Activated CD8-positive, alpha-beta T cell treated with anti-CD3 and anti-CD28 coated beads, Interleukin-2, amount 10 ng/mL, durations not matched to agents 7 days and 5 days (primary cell): ENCODE data around the gene SMIM43. TPM values are rescaled to one million over a fixed set of nuclear protein-coding genes. Genes with fewer than 3 reads are reported as not detected.

Source experiments
- ATAC-seq: fragments of 150-1000 bp; cut with Tn5 transposase; one replicate; pipeline ENCODE4 v1.10.0; 2021; ENCODE audit warnings: moderate library complexity
- CTCF ChIA-PET: fragments of 350-600 bp; sonication (Branson Sonifier 250); formaldehyde crosslinking; loops from one replicate; lab custom pipeline; 2021; ENCODE audit warnings: antibody characterized with exemption; lab: Charles Lee
- POLR2A ChIA-PET: fragments of 350-600 bp; sonication (Branson Sonifier 250); formaldehyde crosslinking; loops from one replicate; lab custom pipeline; 2021; ENCODE audit warnings: antibody characterized with exemption; lab: Charles Lee
- DNase-seq: peaks from one replicate; pipeline ENCODE4 v3.0.0-alpha.2; 2020
- H3K27ac Mint-ChIP-seq: one replicate; pipeline ENCODE4 v1.8.0; 2021; ENCODE audit warnings: mild to moderate bottlenecking, mixed read lengths
- H3K27me3 Mint-ChIP-seq: one replicate; pipeline ENCODE4 v1.8.0; 2021; ENCODE audit warnings: low read depth, mixed read lengths
- H3K36me3 Mint-ChIP-seq: one replicate; pipeline ENCODE4 v1.8.0; 2021; ENCODE audit warnings: low read depth, mixed read lengths
- H3K4me1 Mint-ChIP-seq: one replicate; pipeline ENCODE4 v1.8.0; 2021; ENCODE audit warnings: low read depth, mixed read lengths
- H3K4me3 Mint-ChIP-seq: one replicate; pipeline ENCODE4 v1.8.0; 2021; ENCODE audit warnings: mild to moderate bottlenecking, mixed read lengths
- H3K9me3 Mint-ChIP-seq: one replicate; pipeline ENCODE4 v1.8.0; 2022; ENCODE audit warnings: mixed read lengths; ENCODE audit not compliant: insufficient read depth
- total RNA-seq, 2 experiments: library from RNA; stranded (reverse); gene quantifications; one replicate each; pipeline ENCODE4 v1.2.3, GENCODE V29; 2021

SMIM43 gene
- total RNA-seq, result not detected

- peaks cover 66% of the 10 kb centered on the region for H3K27me3 Mint-ChIP-seq
- POLR2A ChIA-PET, result no interaction called here
- no peak for DNase-seq
- no peaks in the 10 kb centered on the region for H3K9me3 Mint-ChIP-seq
- H3K36me3 Mint-ChIP-seq, result no peaks in the 10 kb centered on the region
- peak within 1 kb of the TSS; percentile 38 for H3K4me3 Mint-ChIP-seq
- H3K27ac Mint-ChIP-seq, result no peak within 1 kb of the TSS
- CTCF ChIA-PET, result no interaction called here
- peak; percentile 57 for ATAC-seq
- peaks cover 7% of the 10 kb centered on the region for H3K4me1 Mint-ChIP-seq
These were observed at the start of gene SMIM43 for GRCh38 chr4:121764702-121765367. TSS of gene SMIM43 (minus strand) at chr4:121765164. CDS start at chr4:121765105, 59 bp downstream.

GRCh38 chr4:121814756-121815155 is 49.8 kb upstream of the SMIM43 start:
- POLR2A ChIA-PET, result interaction anchor here (0.7 to 2.0 kb wide), 3 partner anchors 8 to 14 kb away, joined by 3 to 8 read pairs (median 6); partner anchors contain the start of genes CCNA2 and EXOSC9

GRCh38 chr4:121811122-121811521 is 46.2 kb upstream of the SMIM43 start:
- ATAC-seq (peak; percentile 76), DNase-seq (no peak)
- ChIA-PET CTCF (interaction anchor here (1.6 kb wide), 1 partner anchor 9 kb away, joined by 5 read pairs; no protein-coding TSS in a partner anchor), POLR2A (interaction anchor here (0.8 to 2.3 kb wide), 3 partner anchors 10 to 13 kb away, joined by 3 to 8 read pairs (median 5); partner anchors contain the start of gene EXOSC9)
- H3K9me3 Mint-ChIP-seq, result no peaks in the 10 kb centered on the region
- H3K4me1 Mint-ChIP-seq, result peaks cover 29% of the 10 kb centered on the region
- H3K36me3 Mint-ChIP-seq, result peaks cover 53% of the 10 kb centered on the region
- H3K27ac Mint-ChIP-seq, result peak overlapping the region; percentile 71
- H3K27me3 Mint-ChIP-seq, result no peaks in the 10 kb centered on the region
- H3K4me3 Mint-ChIP-seq, result no peak overlapping the region

More at GRCh38 chr4:121814756-121815155, 49.8 kb upstream of the SMIM43 start:
- Mint-ChIP-seq H3K27ac (no peak overlapping the region), H3K9me3 (no peaks in the 10 kb centered on the region), H3K27me3 (no peaks in the 10 kb centered on the region), H3K4me3 (no peak overlapping the region), H3K4me1 (peaks cover 56% of the 10 kb centered on the region), H3K36me3 (peaks cover 67% of the 10 kb centered on the region)
- ATAC-seq (no peak), DNase-seq (no peak)
- CTCF ChIA-PET, result no interaction called here

GRCh38 chr4:121806411-121806810 is 41.4 kb upstream of the SMIM43 start:
- ChIA-PET POLR2A (interaction anchor here (1.2 to 1.4 kb wide), 2 partner anchors 11 to 17 kb away, joined by 3 read pairs; no protein-coding TSS in a partner anchor), CTCF (no interaction called here)
- Mint-ChIP-seq H3K27me3 (no peaks in the 10 kb centered on the region), H3K36me3 (peaks cover 60% of the 10 kb centered on the region), H3K4me1 (peaks cover 36% of the 10 kb centered on the region), H3K9me3 (no peaks in the 10 kb centered on the region), H3K27ac (no peak overlapping the region), H3K4me3 (no peak overlapping the region)
- DNase-seq (no peak), ATAC-seq (no peak)

GRCh38 chr4:121801715-121802075 is 36.7 kb upstream of the SMIM43 start:
- no peaks in the 10 kb centered on the region for H3K27me3 Mint-ChIP-seq
- peak overlapping the region; percentile 95 for H3K27ac Mint-ChIP-seq
- peak overlapping the region; percentile 92 for H3K4me3 Mint-ChIP-seq
- POLR2A ChIA-PET, result interaction anchor here (0.7 to 1.8 kb wide), 7 partner anchors 10 to 1122 kb away, joined by 3 to 10 read pairs (median 6); partner anchors contain the start of gene CCNA2
- CTCF ChIA-PET, result interaction anchor here (1.0 kb wide), 2 partner anchors 9 to 22 kb away, joined by 3 to 5 read pairs; partner anchors contain the start of gene CCNA2
- ATAC-seq (no peak), DNase-seq (no peak)
- peaks cover 39% of the 10 kb centered on the region for H3K4me1 Mint-ChIP-seq
- peaks cover 39% of the 10 kb centered on the region for H3K36me3 Mint-ChIP-seq
- no peaks in the 10 kb centered on the region for H3K9me3 Mint-ChIP-seq

GRCh38 chr4:121800961-121801714 is 36.2 kb upstream of the SMIM43 start, which contains the start of gene EXOSC9:
TSS of gene EXOSC9 (plus strand) at chr4:121801323. CDS start at chr4:121801425, 102 bp downstream.
- DNase-seq (peak; percentile 94), ATAC-seq (peak; percentile 88)
- CTCF ChIA-PET, result interaction anchor here (1.0 kb wide), 2 partner anchors 10 to 23 kb away, joined by 3 to 5 read pairs; partner anchors contain the start of gene CCNA2
- peak within 1 kb of the TSS; percentile 92 for H3K4me3 Mint-ChIP-seq
- H3K9me3 Mint-ChIP-seq, result no peaks in the 10 kb centered on the region
- H3K27me3 Mint-ChIP-seq, result peaks cover 1% of the 10 kb centered on the region
- peaks cover 34% of the 10 kb centered on the region for H3K36me3 Mint-ChIP-seq
- POLR2A ChIA-PET, result interaction anchor here (0.7 to 2.4 kb wide), 9 partner anchors 10 to 1122 kb away, joined by 3 to 10 read pairs (median 6); partner anchors contain the start of gene CCNA2
- H3K27ac Mint-ChIP-seq, result peak within 1 kb of the TSS; percentile 95
- peaks cover 42% of the 10 kb centered on the region for H3K4me1 Mint-ChIP-seq

- Mint-ChIP-seq H3K4me1 (peaks cover 47% of the 10 kb centered on the region), H3K9me3 (no peaks in the 10 kb centered on the region), H3K27ac (peak overlapping the region; percentile 95), H3K4me3 (peak overlapping the region; percentile 92), H3K27me3 (peaks cover 4% of the 10 kb centered on the region), H3K36me3 (peaks cover 29% of the 10 kb centered on the region)
- ATAC-seq, result peak; percentile 8
- ChIA-PET CTCF (interaction anchor here (1.0 kb wide), 1 partner anchor 24 kb away, joined by 3 read pairs; the partner anchor contains the start of gene CCNA2), POLR2A (interaction anchor here (1.2 to 2.4 kb wide), 5 partner anchors 11 to 69 kb away, joined by 3 to 10 read pairs (median 8); partner anchors contain the start of gene CCNA2)
- DNase-seq, result no peak
These were observed 35.6 kb upstream of the SMIM43 start for GRCh38 chr4:121800638-121800960.

GRCh38 chr4:121799867-121800501 is 35.0 kb upstream of the SMIM43 start:
- H3K4me3 Mint-ChIP-seq, result peak overlapping the region; percentile 92
- H3K27me3 Mint-ChIP-seq, result peaks cover 4% of the 10 kb centered on the region
- ChIA-PET POLR2A (interaction anchor here (0.6 to 2.4 kb wide), 4 partner anchors 23 to 545 kb away, joined by 3 to 10 read pairs (median 6); partner anchors contain the start of gene CCNA2), CTCF (interaction anchor here (1.0 kb wide), 1 partner anchor 103 kb away, joined by 3 read pairs; the partner anchor contains the start of gene ANXA5)
- peaks cover 47% of the 10 kb centered on the region for H3K4me1 Mint-ChIP-seq
- ATAC-seq (no peak), DNase-seq (no peak)
- no peaks in the 10 kb centered on the region for H3K9me3 Mint-ChIP-seq
- peaks cover 23% of the 10 kb centered on the region for H3K36me3 Mint-ChIP-seq
- peak overlapping the region; percentile 95 for H3K27ac Mint-ChIP-seq

- H3K27ac Mint-ChIP-seq, result peak overlapping the region; percentile 11
- ATAC-seq (no peak), DNase-seq (no peak)
- peaks cover 47% of the 10 kb centered on the region for H3K4me1 Mint-ChIP-seq
- peak overlapping the region; percentile 6 for H3K4me3 Mint-ChIP-seq
- ChIA-PET CTCF (interaction anchor here (1.0 kb wide), 1 partner anchor 102 kb away, joined by 3 read pairs; the partner anchor contains the start of gene ANXA5), POLR2A (interaction anchor here (0.6 to 2.4 kb wide), 2 partner anchors 25 to 545 kb away, joined by 4 to 9 read pairs; partner anchors contain the start of gene CCNA2)
- no peaks in the 10 kb centered on the region for H3K9me3 Mint-ChIP-seq
- peaks cover 8% of the 10 kb centered on the region for H3K27me3 Mint-ChIP-seq
- H3K36me3 Mint-ChIP-seq, result peaks cover 18% of the 10 kb centered on the region
These were observed 34.4 kb upstream of the SMIM43 start for GRCh38 chr4:121799208-121799823.

GRCh38 chr4:121796283-121796682 is 31.3 kb upstream of the SMIM43 start:
- Mint-ChIP-seq H3K36me3 (peaks cover 3% of the 10 kb centered on the region), H3K4me1 (peaks cover 31% of the 10 kb centered on the region), H3K27ac (no peak overlapping the region), H3K4me3 (no peak overlapping the region), H3K27me3 (peaks cover 10% of the 10 kb centered on the region), H3K9me3 (no peaks in the 10 kb centered on the region)
- DNase-seq, result no peak
- no peak for ATAC-seq
- ChIA-PET CTCF (no interaction called here), POLR2A (no interaction called here)
